KOPT-K1 (cell line): Measurements from ENCODE around the gene HOXD13.

Experiments used
- H3K27ac ChIP-seq: fragments of 200-600 bp; sonication (generic); 2 replicates; pipeline ENCODE4 v1.5.1; 2016; ENCODE audit warnings: antibody characterized with exemption, mild to moderate bottlenecking, low read depth, low read length; ENCODE audit not compliant: poor library complexity, severe bottlenecking
- H3K36me3 ChIP-seq: fragments of 200-600 bp; sonication (generic); 2 replicates; pipeline ENCODE4 v1.5.1; 2017; ENCODE audit warnings: antibody characterized with exemption, mild to moderate bottlenecking, low read length, moderate library complexity; ENCODE audit not compliant: insufficient read depth
- H3K9me3 ChIP-seq: fragments of 200-600 bp; sonication (generic); 2 replicates; pipeline ENCODE4 v1.5.1; 2017; ENCODE audit warnings: antibody characterized with exemption, low read length, mild to moderate bottlenecking; ENCODE audit not compliant: insufficient read depth, poor library complexity, severe bottlenecking

HOXD13 gene

DNA sequence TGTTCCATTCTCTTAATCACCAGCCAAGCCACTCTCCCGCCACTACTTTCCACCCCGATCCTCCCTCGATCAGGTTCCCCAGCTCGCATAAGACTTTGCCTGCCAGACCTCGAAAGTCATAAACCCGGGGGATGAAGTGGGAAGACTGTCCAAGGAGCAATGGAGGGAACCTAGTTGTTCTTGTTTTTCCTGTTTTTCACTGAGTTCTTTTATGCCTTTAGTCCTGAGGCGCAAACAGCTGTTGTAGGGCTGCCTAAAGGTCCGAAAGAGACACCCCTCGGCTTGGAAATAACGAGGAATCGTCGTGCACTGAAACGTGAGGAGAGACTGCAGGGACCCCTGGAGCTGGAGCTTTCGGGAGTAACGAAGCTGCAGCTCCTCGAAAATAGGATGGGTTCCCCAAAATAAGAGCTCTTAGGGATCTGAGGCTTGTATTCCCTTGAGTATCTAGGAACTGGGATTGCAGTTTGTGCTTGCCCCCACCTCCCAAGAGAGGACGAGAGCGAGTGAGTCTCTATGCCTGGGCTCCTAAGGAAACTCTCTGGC lies 5.4 kb downstream of the HOXD13 start:
- Histone ChIP-seq H3K9me3 (no peaks in the 10 kb centered on the region), H3K36me3 (no peaks in the 10 kb centered on the region), H3K27ac (no peak overlapping the region)

- H3K36me3 ChIP-seq, result no peaks in the 10 kb centered on the region
- H3K9me3 ChIP-seq, result no peaks in the 10 kb centered on the region
- no peak overlapping the region for H3K27ac ChIP-seq
Observed at GRCh38 chr2:176098366-176099158, 6.0 kb downstream of the HOXD13 start.

DNA sequence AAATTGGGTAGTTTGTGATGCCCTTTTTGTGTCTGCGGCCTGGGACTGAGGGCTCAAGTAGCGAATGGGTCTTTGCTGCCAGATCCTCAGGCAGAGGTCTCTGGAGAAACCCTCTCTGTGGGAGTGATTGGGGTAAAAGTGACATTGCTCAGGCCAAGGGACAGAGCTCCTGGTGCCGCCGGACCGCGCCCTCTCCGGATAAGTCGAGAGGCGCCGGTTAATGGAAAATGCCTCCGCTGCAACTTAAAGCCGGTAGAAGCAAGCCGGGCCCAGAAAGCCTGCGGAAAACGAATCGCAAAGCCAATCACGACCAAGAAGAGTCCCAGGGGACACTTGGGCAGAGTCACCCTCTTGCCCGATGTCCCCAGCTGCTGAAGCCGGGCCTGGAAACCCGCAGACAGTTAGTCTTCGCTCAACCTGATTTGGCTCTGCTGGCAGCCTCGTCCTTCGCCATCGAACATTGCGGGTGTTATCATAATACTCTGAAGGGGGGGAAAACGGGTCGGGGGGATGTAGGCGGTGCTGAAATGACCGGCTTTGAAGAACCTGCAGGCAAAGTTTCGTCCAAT lies 6.7 kb downstream of the HOXD13 start:
- Histone ChIP-seq H3K36me3 (no peaks in the 10 kb centered on the region), H3K27ac (no peak overlapping the region), H3K9me3 (no peaks in the 10 kb centered on the region)

GRCh38 chr2:176099728-176100546 lies 7.4 kb downstream of the HOXD13 start, which contains the start of gene HOXD12:
Gene HOXD12 (plus strand): TSS chr2:176099795. CDS start chr2:176099802, 7 bp downstream.
- Histone ChIP-seq H3K9me3 (no peaks in the 10 kb centered on the region), H3K36me3 (no peaks in the 10 kb centered on the region), H3K27ac (no peak within 1 kb of the TSS)

- Histone ChIP-seq H3K27ac (no peak overlapping the region), H3K36me3 (no peaks in the 10 kb centered on the region), H3K9me3 (no peaks in the 10 kb centered on the region)
Observed at GRCh38 chr2:176100547-176101140, 8.1 kb downstream of the HOXD13 start.

DNA sequence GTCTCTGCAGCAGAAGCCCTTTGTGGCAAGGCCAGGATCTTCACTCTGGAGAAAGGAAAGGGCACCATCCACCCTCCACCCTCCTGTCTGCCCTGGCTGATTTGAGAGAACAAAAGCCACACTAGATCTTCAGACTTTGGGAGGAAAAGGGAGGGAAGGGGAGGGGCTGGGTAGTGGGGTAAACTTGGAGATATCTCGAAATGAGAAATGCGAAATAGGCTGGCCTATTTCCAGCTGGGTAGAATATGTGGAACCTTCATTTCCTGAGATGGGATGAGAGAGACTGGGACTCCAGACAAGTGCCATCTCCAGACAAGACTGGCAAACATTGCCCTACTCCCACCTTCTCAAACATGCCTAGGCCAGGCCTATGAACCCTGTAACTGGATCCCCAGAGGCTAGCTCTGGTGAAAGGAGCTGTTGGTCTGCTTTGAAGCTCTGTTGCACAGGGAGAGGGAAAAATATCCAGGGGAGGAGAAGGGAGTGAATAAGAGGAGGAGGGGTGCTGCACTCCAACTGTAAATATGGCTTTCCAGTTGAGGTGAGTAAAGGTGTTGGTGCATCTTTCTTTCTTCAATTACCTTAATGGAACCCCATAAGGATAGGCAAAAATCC lies 8.8 kb downstream of the HOXD13 start:
- Histone ChIP-seq H3K27ac (no peak overlapping the region), H3K36me3 (no peaks in the 10 kb centered on the region), H3K9me3 (no peaks in the 10 kb centered on the region)

DNA sequence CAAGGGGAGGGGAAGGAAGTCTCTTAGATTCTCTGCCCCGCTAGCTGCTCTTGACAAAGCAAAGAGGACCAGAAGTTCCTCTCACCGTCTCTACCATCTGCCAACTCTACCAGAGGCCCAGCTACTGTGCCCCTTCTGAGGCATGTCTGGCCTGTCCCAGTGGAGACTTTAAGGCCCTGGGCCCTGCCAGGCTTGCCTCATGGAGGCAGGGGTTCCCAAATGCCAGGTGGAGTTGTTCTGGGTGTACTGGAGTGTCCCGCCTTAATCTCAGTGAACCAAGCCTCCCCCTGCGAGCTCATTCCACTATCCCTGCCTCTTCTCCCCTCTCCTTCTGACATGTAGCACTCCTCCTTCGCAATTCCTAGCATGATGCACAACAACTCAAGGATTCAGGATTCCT lies 9.3 kb downstream of the HOXD13 start:
- no peaks in the 10 kb centered on the region for H3K36me3 ChIP-seq
- H3K9me3 ChIP-seq, result no peaks in the 10 kb centered on the region
- no peak overlapping the region for H3K27ac ChIP-seq

- H3K27ac ChIP-seq, result no peak overlapping the region
- no peaks in the 10 kb centered on the region for H3K36me3 ChIP-seq
- H3K9me3 ChIP-seq, result no peaks in the 10 kb centered on the region
Observed at GRCh38 chr2:176102309-176102866, 9.9 kb downstream of the HOXD13 start.

DNA sequence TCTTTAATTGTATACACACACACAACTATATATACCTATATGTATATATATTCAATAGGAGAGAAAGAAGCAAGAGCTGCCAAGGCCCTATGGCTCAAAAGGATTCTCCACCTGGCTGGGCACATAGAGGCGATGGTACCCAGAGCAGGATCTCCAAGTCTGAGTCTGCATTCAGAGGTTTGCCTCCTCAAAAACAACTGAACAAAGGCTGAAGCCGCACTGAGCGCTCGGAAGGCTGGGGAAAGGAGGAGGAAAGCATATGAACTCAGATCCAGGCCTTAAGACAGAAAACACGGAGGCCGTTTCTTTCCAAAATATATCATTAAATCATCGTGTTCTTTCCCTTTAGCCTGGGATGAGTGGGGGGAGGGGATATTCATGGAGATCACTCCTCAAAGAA lies 10.7 kb downstream of the HOXD13 start:
- no peaks in the 10 kb centered on the region for H3K9me3 ChIP-seq
- H3K27ac ChIP-seq, result no peak overlapping the region
- H3K36me3 ChIP-seq, result no peaks in the 10 kb centered on the region

DNA sequence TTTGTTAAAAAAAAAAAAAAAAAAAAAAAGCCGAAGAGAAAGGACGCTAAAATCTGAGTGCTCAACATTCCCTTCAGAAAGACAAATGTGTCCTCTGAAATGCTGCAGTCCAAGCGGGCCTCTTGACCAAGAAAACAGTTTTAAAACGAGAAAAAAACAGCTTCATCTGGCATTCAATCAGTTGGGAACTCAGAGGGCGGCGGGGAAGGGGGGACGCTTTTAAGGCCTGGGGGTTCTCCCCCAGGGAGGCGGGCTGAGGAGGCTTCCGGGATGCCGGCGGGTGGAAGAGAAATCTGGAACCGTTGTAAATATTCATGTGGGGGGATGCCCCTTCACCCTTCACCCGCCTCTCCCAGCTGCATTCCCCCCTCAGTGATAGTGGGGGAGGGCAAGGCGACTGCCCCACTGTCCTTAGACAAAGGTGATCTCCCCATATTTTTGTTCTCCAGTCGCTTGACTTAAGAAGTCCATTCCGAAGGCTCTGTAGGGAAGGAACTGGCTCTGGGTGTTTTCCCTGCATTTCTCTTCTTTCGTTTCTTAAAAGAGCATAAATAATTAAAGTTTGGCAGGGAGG lies 11.3 kb downstream of the HOXD13 start:
- Histone ChIP-seq H3K36me3 (no peaks in the 10 kb centered on the region), H3K9me3 (no peaks in the 10 kb centered on the region), H3K27ac (no peak overlapping the region)

- Histone ChIP-seq H3K27ac (no peak overlapping the region), H3K9me3 (no peaks in the 10 kb centered on the region), H3K36me3 (no peaks in the 10 kb centered on the region)
Observed at GRCh38 chr2:176104316-176105077, 12.0 kb downstream of the HOXD13 start.

GRCh38 chr2:176105078-176105729 lies 12.7 kb downstream of the HOXD13 start:
- Histone ChIP-seq H3K9me3 (no peaks in the 10 kb centered on the region), H3K36me3 (no peaks in the 10 kb centered on the region), H3K27ac (no peak overlapping the region)
